Measurements from ENCODE around the gene CTSA.

DNA sequence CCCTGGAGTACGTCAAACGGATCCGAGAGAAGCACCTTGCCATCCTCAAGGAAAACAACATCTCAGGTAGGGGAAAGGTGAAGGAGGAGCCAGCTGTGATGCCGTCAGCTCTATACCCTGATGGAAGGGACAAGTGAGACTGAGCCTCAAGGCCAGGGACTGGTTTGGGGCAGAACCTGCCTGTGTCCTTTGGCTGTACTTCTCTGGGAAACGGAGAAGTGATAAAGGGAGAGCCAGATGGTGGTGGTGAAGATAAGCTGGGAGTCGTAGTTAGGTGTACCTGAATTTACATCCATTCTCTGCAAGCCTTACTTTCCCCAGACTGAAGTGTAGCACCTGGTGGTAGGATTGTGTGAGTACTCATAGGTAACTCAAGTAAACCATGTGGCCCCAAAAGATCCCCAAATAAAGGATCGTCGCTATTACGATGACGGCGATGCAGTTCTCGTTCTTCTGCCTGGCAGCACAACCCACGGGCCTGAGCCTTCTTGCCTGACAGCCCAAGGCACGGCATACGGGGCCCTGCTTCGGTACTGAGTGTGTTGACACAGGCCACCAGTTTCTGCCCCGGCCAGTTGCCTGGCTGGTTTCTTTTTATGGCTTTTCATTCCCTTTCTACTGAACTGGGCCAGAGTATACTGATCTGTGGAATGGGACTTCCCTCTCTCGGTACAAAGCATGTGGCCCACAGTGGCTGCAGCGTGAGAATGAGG, 54.0 kb downstream of the CTSA start:
- TF ChIP-seq GABPA (tag; conservative IDR thresholded peaks at IDR 0.05; ENCODE audit: low read depth), result no peak
- TF ChIP-seq BRF1 (IDR thresholded peaks at IDR 0.05; ENCODE audit: borderline replicate concordance, extremely low read depth, insufficient read length), result no peak

Measured in K562 (cell line).